HS-27A (cell line): Measurements from ENCODE around the gene SLC6A12.

ENCODE experiments used
- DNase-seq: peaks from one replicate; pipeline ENCODE4 v3.0.0-alpha.2; 2012; ENCODE audit warnings: low read depth, missing footprints

Gene SLC6A12

DNA sequence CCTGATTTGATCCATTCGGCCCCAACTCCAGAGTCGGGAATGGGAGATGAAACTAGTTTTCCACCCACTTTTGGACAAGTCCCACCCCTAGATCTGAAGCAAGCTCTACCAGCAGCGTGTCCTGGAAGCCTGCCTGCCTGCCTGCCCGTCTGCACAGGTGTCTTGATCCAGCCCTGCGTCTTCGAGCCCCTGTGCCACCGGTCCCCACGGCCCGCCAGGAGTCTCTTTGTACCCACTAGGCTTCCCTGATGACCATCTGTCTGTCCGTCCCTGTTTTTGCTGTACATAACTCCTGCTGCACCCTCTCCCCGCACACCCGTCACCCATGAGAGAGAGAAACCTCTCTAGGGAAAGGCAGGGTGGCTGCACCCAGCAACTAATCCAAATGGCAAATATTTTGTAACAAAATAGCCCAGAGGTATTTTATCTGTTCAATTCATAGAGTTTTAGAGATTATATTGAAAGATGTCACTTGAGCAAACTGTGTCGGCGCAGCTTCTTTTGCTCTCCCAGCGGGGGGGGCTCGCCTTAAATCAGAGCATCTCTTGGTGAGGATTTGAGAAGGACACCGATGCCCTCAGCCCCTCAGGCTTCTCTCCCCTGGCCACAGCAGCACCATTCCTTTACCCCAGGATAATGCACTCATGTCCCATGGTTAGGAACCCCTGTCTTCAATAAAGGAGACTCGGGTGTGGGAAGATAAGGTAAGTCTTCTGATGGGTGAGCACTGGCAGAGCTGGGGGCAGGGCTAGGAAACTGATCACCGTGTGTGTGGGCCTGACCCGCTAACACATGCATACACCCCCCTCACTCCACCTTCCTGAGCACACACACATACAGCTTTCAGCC lies 35.8 kb downstream of the SLC6A12 start:
- no peak for DNase-seq

GRCh38 chr12:177336-177979 lies 36.5 kb downstream of the SLC6A12 start:
- no peak for DNase-seq

GRCh38 chr12:176321-177181 lies 37.4 kb downstream of the SLC6A12 start:
- no peak for DNase-seq

- DNase-seq: no peak
Measured at GRCh38 chr12:175759-176158, 38.2 kb downstream of the SLC6A12 start.

DNA sequence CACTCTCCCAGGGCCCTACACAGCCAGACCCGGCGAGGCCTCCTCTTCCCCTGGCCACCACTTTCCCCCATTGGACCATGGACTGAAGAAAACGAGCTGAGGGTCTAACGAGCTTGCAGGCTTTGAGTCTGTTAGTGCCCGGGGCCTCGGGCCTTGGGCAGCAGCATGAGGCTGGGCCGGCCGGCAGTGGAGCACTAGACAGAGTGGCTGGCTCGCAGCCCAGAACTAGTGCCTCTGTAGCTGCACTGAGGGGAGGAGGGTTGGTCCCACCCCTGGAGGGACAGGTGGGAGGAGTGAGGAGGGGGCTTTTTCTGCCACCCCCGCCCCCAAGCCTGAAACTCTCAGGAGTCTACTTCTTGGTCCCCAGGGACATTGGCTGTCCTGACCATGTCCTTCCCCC lies 38.7 kb downstream of the SLC6A12 start:
- DNase-seq: no peak

DNA sequence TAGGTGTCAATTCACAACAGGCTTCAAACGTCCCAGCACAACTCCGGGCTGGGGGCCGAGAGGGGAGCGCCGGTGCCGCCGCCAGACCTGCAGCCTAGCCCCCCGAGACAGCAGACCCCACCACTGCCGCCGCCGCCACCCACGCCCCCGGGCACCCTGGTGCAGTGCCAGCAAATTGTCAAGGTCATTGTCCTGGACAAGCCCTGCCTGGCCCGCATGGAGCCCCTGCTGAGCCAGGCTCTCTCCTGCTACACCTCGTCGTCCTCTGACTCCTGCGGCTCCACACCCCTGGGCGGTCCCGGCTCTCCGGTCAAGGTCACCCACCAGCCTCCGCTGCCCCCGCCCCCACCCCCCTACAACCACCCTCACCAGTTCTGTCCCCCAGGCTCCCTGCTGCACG lies 39.4 kb downstream of the SLC6A12 start:
- DNase-seq: no peak

DNA sequence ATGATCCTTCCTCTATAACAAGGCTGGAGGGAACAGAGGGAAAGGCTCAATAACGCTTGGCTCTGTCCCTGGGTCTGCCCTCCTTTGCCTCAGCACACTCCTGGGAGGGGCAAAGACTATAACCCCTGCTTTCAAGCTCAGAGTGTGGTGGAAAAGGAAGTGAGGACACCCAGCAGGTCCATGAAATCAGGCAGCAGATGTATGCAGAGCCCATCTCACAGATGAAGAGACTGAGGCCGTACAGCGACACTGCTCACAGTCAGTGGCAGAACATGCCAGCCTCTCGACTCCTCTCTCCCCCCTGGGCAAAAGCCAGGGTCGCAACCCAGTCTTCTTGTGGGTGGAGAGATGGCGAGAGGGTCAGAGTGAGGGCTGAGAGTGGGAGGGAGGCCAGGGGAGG lies 39.8 kb downstream of the SLC6A12 start:
- DNase-seq: no peak

GRCh38 chr12:172732-173161 lies 41.2 kb downstream of the SLC6A12 start:
- DNase-seq: no peak

- DNase-seq: no peak
Measured at GRCh38 chr12:171743-172676, 41.9 kb downstream of the SLC6A12 start.

- DNase-seq: no peak
Measured at GRCh38 chr12:171276-171675, 42.7 kb downstream of the SLC6A12 start.

DNA sequence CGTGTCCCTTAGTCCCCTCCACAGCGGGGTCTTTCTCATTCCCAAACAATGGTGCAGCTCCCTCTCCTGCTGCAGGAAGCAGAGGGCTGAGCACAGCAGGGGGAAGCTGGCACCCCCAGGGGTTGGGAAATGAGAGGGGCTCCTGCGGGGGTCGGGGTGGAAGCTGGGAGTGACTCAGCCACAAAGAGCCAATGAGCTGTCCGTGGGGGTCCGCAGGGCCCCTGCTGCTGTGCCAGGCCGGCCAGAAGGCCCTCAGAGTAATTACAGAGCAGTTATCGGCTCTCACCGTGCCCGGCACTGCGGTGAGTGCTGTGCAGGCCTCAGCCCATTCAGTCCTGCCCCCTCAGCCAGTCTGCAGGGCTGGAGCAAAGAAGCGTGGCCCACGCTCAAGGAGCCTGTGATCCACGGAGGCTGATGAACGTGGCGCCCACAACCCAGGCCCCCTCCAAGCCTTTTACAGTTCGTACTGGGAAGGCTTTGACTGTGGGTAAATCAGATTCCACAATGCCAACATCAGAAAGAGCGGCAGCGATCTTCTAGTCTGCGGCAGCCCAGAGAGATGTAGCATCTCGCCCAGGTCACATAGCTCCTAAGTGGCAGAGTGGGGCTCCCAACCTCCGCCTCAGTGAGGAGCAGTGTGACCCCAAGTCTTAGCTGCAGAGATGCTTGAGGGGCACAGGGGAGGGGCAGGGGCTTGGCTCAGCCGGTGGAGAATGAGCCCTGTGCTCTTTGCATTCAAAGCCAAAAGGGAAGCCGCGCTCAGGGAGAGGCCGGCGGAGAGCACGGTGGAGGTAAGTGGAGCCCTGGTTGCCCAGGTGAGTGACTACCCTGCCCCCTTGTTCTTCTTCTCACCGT lies 43.4 kb downstream of the SLC6A12 start:
- DNase-seq: no peak

DNA sequence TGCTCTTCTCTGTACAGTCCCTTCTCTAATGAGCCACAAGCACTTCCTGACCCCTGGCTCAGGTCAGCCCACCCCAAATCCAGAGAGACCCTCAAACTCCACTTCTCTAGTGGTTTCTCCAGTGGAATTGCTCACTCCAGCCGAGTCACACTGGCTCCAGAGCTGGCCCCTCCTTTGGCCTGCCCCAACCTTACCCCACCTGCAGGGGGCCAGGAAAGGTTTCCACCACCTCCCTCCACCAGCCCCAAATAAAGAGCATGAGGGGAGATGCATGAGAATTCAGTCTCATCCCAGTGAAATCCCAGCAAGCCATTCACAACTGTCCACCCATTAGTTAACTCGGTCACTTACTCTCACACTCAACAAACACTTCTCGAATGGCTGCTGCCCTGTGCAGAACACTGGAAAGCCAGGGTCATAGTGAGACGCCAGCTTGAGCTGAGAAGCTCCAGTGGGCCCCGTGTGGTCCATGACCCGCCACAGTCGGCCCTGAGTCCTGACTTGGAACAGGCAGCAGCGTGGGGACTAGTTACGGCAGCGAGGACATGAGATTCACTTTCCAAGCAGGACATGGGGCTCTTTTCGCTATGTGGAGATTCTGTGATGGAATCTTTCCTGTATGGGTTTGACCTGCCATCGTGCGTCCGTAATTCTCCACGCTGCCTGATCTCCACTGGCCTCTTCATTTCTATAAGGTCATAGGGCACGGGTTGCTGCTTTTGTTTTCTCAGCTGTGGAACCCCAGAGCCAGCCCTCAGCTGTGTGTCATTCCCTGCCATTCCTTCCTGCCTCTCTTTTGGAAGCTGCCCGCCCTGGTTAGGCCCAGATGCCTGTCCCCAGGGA lies 44.2 kb downstream of the SLC6A12 start:
- DNase-seq: no peak

GRCh38 chr12:168763-169525 lies 45.0 kb downstream of the SLC6A12 start:
- no peak for DNase-seq

DNA sequence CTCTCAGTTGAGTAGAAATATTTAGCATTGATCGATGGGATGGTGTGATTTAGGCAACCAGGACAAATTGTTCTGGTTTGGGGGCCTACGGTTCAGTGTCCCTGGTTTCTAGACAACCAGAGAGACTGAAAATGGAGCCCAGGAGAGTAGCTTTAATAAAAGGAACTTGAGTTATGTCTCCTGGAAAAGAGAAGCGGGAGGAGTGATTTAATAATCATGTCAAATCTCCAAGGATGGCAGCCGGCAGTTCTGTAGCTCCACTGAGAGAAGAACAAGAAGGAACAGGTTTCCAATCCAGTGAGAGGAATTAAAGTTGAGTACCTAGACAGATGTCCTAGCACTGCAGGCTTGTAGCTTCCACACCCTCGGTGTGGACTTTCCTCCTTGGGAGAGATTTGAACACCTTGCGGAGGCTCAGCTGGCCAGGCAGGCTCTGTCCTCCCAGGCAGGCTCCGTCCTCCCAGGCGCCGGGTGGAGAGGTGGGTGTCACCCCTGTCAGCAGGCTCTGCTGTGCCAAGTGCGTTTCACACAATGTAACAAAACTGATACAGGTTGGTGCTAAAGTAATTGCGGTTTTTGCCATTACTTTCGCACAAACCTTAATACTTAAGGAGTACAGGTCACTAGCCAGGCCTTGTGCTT lies 45.9 kb downstream of the SLC6A12 start:
- DNase-seq: no peak

GRCh38 chr12:166425-167075 lies 47.4 kb downstream of the SLC6A12 start:
- no peak for DNase-seq

- no peak for DNase-seq
Measured at GRCh38 chr12:165862-166368, 48.0 kb downstream of the SLC6A12 start.

DNA sequence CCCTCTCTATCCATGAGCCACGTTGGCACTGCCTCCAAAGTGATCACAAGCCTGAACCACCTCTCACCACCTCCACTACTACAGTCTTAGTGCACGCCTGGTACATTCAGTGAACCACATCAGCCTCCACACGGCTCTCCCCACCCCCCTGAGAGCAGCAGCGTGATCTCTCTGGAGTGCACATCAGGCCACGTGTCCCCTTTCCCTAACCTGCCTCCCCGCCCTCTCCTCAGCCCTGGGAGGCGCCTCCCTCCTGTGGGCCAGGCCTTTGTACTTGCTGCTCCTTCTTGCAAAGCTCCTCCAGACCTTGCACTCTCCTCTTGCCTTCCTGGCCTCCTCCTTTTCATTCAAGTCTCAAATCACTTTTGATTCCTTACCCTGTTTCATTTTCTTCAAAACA lies 49.8 kb downstream of the SLC6A12 start:
- DNase-seq: no peak
